A549 (cell line): Measurements from ENCODE around the gene PLK5.
A peak's percentile ranks its signal among the peaks of the same experiment; 100 is the strongest.

Experiments used
- EHMT2 ChIP-seq: fragments of 200-600 bp; sonication (generic); IDR thresholded peaks from 2 replicates; pipeline ENCODE4 v1.6.1; 2016; ENCODE audit warnings: antibody characterized with exemption, low read depth, mild to moderate bottlenecking, moderate library complexity
- EP300 ChIP-seq, 2 experiments: fragments of >200 bp; sonication (Bioruptor Twin); formaldehyde crosslinking; IDR thresholded peaks; 2 replicates in 1 of 2; 3 replicates in 1 of 2; pipeline ENCODE4 v1.6.1; 2016 to 2017
- ESRRA ChIP-seq: fragments of 150-350 bp; IDR thresholded peaks from 2 replicates; pipeline ENCODE4 v1.6.1; 2014; ENCODE audit warnings: mild to moderate bottlenecking, low read length, borderline replicate concordance
- NFE2L2 ChIP-seq: fragments of 150-350 bp; conservative IDR thresholded peaks from 2 replicates; pipeline ENCODE4 v1.6.1; 2014; ENCODE audit warnings: low read length
- POLR2A ChIP-seq: IDR thresholded peaks from 2 replicates; pipeline ENCODE4 v1.6.1; 2012; ENCODE audit warnings: mild to moderate bottlenecking, low read length
- RFX5 ChIP-seq: fragments of 450-650 bp; IDR thresholded peaks from 2 replicates; pipeline ENCODE4 v1.7.1; 2014; ENCODE audit warnings: antibody characterized with exemption, mild to moderate bottlenecking, moderate library complexity
- SREBF2 ChIP-seq: fragments of 450-650 bp; IDR thresholded peaks from 2 replicates; pipeline ENCODE4 v1.6.1; 2014; ENCODE audit warnings: mild to moderate bottlenecking, moderate library complexity
- TF ChIP-seq, protein P1 (sequence below): IDR thresholded peaks from 2 replicates; pipeline ENCODE4 v1.6.1; 2012
- TF ChIP-seq, protein P2 (sequence below): fragments of >200 bp; sonication (Bioruptor Twin); formaldehyde crosslinking; IDR thresholded peaks from 3 replicates; pipeline ENCODE4 v1.5.1; 2016

DNA sequence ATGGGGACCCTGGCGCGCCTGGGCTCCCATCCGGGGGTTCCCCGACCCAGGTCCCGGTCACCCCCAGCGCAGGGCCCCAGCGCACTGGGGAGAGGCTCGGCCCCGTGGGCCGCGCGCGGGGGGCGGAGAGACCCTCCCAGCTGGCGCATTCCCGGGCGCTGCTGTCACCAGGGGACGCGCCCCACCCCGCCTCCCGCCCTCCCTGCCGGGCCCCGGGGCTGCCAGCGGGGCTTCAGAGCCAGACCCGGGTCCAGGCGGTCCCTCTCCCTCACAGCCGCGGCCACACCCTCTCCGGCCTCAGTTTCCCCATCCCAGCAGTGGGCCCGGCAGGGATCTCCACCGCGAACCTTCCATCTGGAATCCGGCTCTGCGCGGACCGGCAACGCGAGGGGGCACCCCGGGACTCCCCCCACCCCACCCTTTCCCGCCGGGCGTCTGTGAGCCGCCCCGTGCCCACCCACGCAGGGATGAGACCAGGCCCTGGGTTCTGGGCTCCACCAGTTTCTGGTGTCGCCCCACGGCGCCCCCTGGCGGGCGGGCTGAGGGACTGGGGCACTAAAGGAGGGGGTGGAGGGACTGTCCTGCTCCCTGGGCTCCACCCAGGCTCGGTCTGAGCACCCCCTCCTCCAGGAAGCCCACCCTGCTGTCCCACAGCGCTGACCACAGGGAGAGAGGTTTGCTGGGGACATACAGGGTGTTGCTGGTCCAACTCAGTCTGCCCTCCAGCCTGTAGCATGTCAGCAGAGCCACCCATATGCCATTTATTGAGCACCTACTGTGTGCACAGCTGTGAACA, 10.2 kb upstream of the PLK5 start:
- TF ChIP-seq, protein P1, sequence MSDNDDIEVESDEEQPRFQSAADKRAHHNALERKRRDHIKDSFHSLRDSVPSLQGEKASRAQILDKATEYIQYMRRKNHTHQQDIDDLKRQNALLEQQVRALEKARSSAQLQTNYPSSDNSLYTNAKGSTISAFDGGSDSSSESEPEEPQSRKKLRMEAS, result no peak
- TF ChIP-seq, protein P2, sequence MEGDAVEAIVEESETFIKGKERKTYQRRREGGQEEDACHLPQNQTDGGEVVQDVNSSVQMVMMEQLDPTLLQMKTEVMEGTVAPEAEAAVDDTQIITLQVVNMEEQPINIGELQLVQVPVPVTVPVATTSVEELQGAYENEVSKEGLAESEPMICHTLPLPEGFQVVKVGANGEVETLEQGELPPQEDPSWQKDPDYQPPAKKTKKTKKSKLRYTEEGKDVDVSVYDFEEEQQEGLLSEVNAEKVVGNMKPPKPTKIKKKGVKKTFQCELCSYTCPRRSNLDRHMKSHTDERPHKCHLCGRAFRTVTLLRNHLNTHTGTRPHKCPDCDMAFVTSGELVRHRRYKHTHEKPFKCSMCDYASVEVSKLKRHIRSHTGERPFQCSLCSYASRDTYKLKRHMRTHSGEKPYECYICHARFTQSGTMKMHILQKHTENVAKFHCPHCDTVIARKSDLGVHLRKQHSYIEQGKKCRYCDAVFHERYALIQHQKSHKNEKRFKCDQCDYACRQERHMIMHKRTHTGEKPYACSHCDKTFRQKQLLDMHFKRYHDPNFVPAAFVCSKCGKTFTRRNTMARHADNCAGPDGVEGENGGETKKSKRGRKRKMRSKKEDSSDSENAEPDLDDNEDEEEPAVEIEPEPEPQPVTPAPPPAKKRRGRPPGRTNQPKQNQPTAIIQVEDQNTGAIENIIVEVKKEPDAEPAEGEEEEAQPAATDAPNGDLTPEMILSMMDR, result peak; percentile 70
- TF ChIP-seq SREBF2 (no peak), EHMT2 (no peak), ESRRA (no peak), RFX5 (no peak), NFE2L2 (no peak), POLR2A (no peak), EP300 (IDR thresholded peaks at IDR 0.05) (no peak)
